ENCODE results near the gene GAPDH.
"Not testable (repeated sequence)": the region's sequence is repeated elsewhere in the genome, so short reads cannot be mapped to it uniquely, and the experiment has no call there.

The GAPDH gene

GRCh38 chr12:6533923-6534694, at the start of gene GAPDH:
GAPDH (plus strand) TSS chr12:6534517; CDS start chr12:6534833, 316 bp downstream.
- DNase-seq = peak; percentile 91

DNA sequence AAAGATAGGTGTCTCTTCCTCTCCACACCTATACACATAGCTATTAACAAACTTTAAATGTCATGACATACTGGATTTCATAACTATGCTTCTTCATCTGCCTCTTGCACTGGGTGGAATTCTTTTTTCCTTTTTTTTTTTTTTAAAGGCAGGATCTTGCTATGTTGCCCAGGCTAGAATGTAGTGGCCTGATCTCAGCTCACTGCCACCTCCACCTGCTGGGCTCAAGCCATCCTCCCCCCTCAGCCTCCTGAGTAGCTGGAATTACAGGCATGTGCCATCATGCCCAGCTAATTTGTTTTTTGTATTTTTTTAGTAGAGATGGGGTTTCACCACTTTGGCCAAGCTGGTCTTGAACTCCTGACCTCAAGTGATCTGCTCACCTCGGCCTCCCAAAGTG, 46.1 kb upstream of the GAPDH start:
- no peak for DNase-seq

DNA sequence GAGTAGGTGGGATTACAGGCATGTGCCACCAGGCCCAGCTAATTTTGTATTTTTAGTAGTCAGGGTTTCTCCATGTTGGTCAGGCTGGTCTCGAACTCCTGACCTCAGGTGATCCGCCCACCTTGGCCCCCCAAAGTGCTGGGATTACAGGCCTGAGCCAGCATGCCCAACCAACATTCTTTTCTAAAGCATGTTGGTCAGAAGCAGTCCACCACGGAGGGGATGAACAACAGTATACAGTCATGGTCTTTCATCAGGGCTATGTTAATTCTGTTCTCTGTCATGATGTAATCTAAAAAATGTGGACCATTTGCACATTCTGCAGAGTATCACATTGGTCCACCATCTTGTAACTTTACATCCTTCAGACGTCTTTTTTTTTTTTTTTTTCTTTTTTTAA, 44.9 kb upstream of the GAPDH start:
- no peak for DNase-seq

GRCh38 chr12:6490673-6491072, 43.6 kb upstream of the GAPDH start:
- not testable (repeated sequence) for DNase-seq

- DNase-seq = peak; percentile 97
Observed at GRCh38 chr12:6492838-6493496, 41.4 kb upstream of the GAPDH start, which contains the start of gene MRPL51. MRPL51 (minus strand) TSS chr12:6493262; CDS start chr12:6493136, 126 bp downstream.

DNA sequence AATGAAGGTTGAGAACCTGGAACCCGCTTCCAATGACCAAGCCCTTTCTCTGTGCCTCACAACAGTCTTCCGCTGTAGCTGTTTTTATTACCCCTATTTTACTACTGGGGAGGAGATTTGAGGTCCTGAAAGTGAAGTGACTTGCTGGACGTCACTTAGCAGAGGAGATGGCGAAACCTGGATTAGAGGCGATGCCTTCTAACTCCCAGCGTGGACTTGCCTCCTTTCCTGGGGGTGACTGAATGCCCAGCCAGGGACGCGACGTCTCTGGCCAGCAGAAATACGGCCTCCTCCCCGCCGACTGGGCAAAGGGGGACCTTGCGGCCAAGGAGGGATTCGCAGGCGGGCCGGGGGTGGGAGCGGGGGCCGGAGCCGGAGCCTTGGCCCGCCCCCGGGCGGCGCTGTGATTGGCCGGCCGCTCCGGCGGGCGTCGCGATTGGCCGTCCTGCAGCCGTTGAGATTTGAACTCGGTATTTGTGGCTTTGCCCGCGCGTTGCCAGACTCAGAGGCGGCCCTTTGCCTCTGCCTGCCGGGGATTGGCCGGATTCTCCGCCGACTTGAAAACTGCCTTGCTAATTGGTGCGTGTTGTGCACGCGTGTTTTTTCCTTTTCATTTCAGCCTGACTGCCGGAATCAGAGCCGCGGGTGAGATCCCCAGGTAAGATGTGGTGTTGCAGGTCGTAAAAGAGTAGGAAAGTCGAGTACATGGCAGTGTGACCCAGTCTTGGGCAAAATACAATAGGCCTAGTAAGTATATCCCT, 40.6 kb upstream of the GAPDH start, which contains the start of gene NCAPD2:
TSS of gene NCAPD2 (plus strand) at position 606 of the 761 bp plus-strand sequence. CDS start 997 bp downstream, outside the sequence.
- DNase-seq = peak; percentile 94

GRCh38 chr12:6494258-6494743, 40.0 kb upstream of the GAPDH start:
- DNase-seq = no peak

GRCh38 chr12:6494968-6495367, 39.3 kb upstream of the GAPDH start:
- no peak for DNase-seq

GRCh38 chr12:6497291-6497690, 37.0 kb upstream of the GAPDH start:
- DNase-seq = not testable (repeated sequence)

DNA sequence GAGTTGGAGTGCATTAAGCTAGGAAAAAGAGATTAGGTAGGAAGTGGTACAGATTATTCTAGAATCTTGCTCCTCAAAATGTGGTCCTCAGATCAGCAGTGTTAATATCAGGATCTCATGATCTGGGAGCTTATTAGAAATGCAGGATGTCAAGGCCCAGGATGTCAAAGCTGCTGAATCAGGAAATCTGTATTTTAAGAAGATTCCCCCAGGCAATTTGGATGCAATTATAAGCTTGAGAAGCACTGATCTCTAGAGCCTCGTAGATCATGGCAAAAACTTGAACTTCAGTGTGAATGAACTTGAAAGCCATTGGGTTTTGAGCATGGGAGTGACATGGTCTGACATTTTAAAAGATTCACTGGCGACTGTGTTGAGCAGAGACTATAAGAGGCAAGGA, 33.9 kb upstream of the GAPDH start:
- no peak for DNase-seq

DNA sequence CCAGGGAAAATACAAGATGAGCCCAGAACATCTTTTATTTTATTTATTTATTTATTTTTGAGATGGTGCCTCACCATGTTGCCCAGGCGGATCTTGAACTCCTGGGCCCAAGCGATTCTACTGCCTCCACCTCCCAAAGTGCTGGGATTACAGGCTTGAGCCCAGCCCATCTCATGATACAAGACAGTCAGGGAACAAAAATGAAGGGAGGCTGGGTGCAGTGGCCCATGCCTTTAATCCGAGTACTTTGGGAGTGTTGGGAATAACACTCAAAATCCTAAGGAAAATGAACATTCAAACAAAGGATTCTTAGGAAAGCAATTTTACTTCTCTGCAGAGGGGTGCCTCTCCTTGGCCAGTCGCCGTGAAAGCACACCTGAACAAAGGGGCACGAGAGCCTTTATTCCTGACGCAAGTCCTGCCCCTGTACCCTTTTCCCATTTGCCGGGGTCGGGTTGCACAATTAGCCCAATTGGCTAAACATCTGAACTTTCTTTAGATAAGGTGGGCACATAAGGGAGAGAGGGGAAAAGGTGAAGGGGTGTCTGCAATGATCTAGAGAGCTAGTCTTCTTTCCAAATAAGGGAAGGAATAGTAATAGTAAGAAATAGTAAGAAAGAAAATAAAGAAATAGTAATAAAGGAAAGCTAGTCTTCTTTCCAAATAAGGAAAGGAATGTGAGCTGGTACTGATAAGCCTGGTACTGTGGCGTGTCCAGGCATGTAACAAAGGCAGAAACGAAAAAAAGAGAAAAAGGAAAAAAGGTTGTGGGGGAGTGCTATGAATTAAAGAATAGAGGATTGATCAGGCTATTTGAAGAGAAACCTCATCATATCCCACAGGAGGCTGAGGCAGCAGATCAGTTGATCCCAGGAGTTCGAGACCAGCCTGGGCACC, 27.0 kb upstream of the GAPDH start:
- no peak for DNase-seq

- DNase-seq = no peak
Observed at GRCh38 chr12:6508087-6508486, 26.2 kb upstream of the GAPDH start.

DNA sequence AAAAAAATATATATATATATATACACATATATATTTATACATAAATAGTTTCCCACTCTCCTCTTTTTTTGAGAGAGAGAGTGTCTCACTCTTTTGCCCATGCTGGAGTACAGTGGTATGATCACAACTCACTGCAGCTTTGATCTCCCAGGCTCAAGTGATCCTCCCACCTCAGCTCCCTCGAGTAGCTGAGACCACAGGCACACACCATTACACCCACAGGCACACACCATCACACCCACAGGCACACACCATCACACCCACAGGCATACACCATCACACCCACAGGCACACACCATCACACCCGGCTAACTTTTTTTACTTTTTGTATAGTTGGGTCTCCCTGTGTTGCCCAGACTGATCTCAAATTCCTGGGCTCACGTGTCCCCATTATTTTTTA, 14.1 kb upstream of the GAPDH start:
- no peak for DNase-seq

DNA sequence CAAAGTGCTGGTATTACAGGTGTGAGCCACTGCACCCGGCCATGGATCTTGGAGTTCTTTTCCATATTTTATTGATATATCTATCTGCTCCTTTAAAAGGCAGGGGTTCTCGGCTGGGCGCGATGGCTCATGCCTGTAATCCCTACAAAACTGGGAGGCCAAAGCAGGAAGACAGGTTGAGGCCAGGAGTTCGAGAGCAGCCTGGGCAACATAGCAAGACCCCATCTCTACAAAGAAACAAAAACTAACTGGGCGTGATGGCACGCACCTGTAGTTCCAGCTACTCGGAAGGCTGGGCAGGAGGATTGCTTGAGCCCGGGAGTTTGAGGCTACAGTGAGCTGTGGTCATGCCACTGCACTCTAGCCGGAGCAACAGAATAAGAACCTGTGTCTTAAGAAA, 12.1 kb upstream of the GAPDH start:
- DNase-seq = no peak

GRCh38 chr12:6523708-6524107, 10.6 kb upstream of the GAPDH start:
- no peak for DNase-seq

DNA sequence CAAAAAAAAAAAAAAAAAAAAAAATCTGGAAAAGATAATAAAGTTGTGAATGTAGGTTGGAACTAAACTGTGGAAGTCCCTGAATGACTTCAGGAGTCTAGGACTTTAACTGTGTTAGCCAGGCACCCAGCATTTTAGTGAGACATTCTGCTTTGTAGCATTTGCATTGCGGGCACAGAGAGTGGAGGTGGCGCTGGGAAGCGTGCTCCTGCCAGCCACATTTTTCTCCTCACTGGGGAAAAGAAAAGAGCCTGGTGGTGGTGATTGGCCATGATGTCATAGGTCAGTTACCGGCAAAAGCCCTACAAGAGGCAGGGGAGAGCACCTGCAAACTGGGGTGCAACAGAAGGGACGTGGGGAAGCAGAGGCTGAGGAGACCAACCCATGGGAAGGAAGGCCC, 9.7 kb upstream of the GAPDH start:
- no peak for DNase-seq

GRCh38 chr12:6526201-6526600, 8.1 kb upstream of the GAPDH start:
- no peak for DNase-seq

DNA sequence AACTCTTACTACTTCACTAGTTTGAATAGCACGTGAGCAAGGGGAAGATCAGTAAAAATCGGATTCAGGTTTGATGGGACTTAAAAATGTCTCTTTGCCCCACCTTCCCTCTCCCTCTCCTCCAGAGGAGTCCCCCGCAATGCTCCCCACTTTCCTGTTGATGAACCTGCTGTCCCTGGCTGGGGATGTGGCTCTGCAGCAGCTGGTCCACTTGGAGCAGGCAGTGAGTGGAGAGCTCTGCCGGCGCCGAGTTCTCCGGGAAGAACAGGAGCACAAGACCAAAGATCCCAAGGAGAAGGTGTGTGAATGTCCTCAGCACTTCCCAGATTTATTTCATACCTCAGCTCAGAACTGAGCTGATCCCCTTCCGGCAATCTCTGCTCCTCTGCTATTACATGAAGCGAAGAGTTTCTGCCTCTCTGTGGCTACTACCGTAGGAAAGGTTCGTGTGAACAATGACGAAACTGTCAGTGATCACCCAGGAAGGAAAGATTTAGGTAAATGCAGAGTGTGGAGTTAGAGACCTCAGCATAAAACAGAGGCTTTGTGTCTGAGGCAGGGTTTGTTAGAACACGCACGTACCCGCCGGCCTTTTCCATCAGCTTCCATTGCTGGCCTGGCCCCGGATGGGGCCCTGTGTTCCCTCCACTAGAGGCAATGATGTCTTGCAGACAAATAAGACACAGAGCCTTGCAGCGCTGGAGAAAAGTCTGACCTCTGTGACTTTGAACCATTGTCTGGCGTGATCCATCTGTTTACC, 7.4 kb upstream of the GAPDH start:
- no peak for DNase-seq

DNA sequence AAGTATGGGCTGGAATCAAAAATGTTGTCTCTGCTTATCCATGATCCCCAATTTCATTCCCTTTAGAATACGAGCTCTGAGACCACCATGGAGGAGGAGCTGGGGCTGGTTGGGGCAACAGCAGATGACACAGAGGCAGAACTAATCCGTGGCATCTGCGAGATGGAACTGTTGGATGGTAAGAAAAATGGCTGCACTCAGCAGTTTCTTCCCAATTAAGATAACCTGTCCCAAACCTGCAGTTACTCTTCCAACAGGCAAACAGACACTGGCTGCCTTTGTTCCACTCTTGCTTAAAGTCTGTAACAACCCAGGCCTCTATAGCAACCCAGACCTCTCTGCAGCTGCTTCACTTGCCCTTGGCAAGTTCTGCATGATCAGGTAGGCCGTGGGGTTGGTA, 6.6 kb upstream of the GAPDH start:
- no peak for DNase-seq

GRCh38 chr12:6528539-6529235, 5.6 kb upstream of the GAPDH start:
- DNase-seq = no peak

GRCh38 chr12:6529291-6529737, 5.0 kb upstream of the GAPDH start:
- no peak for DNase-seq
